Left lung (tissue), 10 donors: ENCODE data around the gene UBR4. TPM values are rescaled to one million over a fixed set of nuclear protein-coding genes. Genes with fewer than 3 reads are reported as not detected.

Experiments used
- ATAC-seq: fragments of 200-7000 bp; cut with Tn5 transposase; one replicate; pipeline ENCODE4 v1.9.1; 2020; ENCODE audit warnings: moderate library complexity
- DNase-seq, 4 donors: peaks; one replicate each; pipeline ENCODE4 v3.0.0-alpha.2; 2013 to 2020
- H3K27ac ChIP-seq, 2 donors: fragments of 200-600 bp; sonication (generic) in 1 of 2; one replicate each; pipeline versions ENCODE4 v1.5.0 to v1.8.0; 2020 to 2021
- H3K27me3 ChIP-seq, 2 donors: fragments of 200-600 bp; sonication (generic) in 1 of 2; one replicate each; pipeline versions ENCODE4 v1.5.0 to v1.8.0; 2020 to 2021
- H3K36me3 ChIP-seq, 2 donors: fragments of 200-600 bp; sonication (generic) in 1 of 2; one replicate each; pipeline versions ENCODE4 v1.5.0 to v1.8.0; 2020 to 2021
- H3K4me1 ChIP-seq, 2 donors: fragments of 200-600 bp; one replicate each; pipeline ENCODE4 v1.8.0; 2021
- H3K4me3 ChIP-seq, 2 donors: fragments of 200-600 bp; sonication (generic) in 1 of 2; one replicate each; pipeline versions ENCODE4 v1.5.0 to v1.8.0; 2020 to 2021; ENCODE audit warnings: mild to moderate bottlenecking in 1 of 2
- H3K9me3 ChIP-seq, 2 donors: fragments of 200-600 bp; sonication (generic) in 1 of 2; one replicate each; pipeline versions ENCODE4 v1.5.0 to v1.8.0; 2020 to 2021
- CTCF ChIP-seq, 2 donors: fragments of 200-600 bp; sonication (generic) in 1 of 2; IDR thresholded peaks; one replicate each; pipeline versions ENCODE4 v1.5.0 to v1.8.0; 2021; ENCODE audit warnings: antibody characterized with exemption in 2 of 2
- intact Hi-C, 2 donors: fragments of 100-400 bp; cut with DNase I; formaldehyde crosslinking; loops; one replicate each; pipeline versions ENCODE4 v1.11.2 to v1.14.2; 2022
- polyA plus RNA-seq, 6 donors: library from polyadenylated mRNA; unstranded; fragments of 120-200 nt; gene quantifications; one replicate each; pipeline ENCODE4 v1.2.1, GENCODE V29; 2013; ENCODE audit not compliant: insufficient read length in 6 of 6
- total RNA-seq, 2 donors: library from RNA; stranded (reverse); fragmentation: NEBNext Ultra II Directional; extraction: Animal tissue kit (Norgen Biotek cat#: 25700); gene quantifications; one replicate each; pipeline ENCODE4 v1.2.1, GENCODE V29; 2021
- donor health status: DM: no; HTN: yes; CAD: no.
- donor health status: DM: no; HTN: no; CAD: no.

Gene UBR4
- total and polyA plus RNA-seq, 8 donors, result 95.9 to 130 (median 109) TPM

GRCh38 chr1:19199329-19199968, 10.6 kb downstream of the UBR4 start:
- intact Hi-C loops, result no loop called here
- H3K27me3 ChIP-seq, result no peaks in the 10 kb centered on the region
- no peak for TF ChIP-seq CTCF (IDR thresholded peaks at IDR 0.05)
- H3K27ac ChIP-seq, result no peak overlapping the region
- peaks cover 0 to 20% of the 10 kb centered on the region in 2 donors for H3K4me1 ChIP-seq
- H3K36me3 ChIP-seq, result peaks cover 5 to 74% of the 10 kb centered on the region in 2 donors
- DNase-seq (no peak), ATAC-seq (no peak)
- no peaks in the 10 kb centered on the region for H3K9me3 ChIP-seq
- no peak overlapping the region for H3K4me3 ChIP-seq

- intact Hi-C loops, result no loop called here
- H3K9me3 ChIP-seq, result no peaks in the 10 kb centered on the region
- no peak overlapping the region for H3K27ac ChIP-seq
- peaks cover 5 to 80% of the 10 kb centered on the region in 2 donors for H3K36me3 ChIP-seq
- ATAC-seq (no peak), DNase-seq (no peak)
- no peaks in the 10 kb centered on the region for H3K27me3 ChIP-seq
- no peak for TF ChIP-seq CTCF (IDR thresholded peaks at IDR 0.05)
- no peak overlapping the region for H3K4me3 ChIP-seq
- peaks cover 0 to 14% of the 10 kb centered on the region in 2 donors for H3K4me1 ChIP-seq
These were observed 11.2 kb downstream of the UBR4 start for GRCh38 chr1:19198820-19199219.

GRCh38 chr1:19197845-19198244, 12.2 kb downstream of the UBR4 start:
- Histone ChIP-seq H3K27me3 (no peaks in the 10 kb centered on the region), H3K4me3 (no peak overlapping the region), H3K9me3 (no peaks in the 10 kb centered on the region), H3K27ac (no peak overlapping the region), H3K4me1 (peaks cover 0 to 4% of the 10 kb centered on the region in 2 donors), H3K36me3 (peaks cover 5 to 90% of the 10 kb centered on the region in 2 donors)
- no peak for TF ChIP-seq CTCF (IDR thresholded peaks at IDR 0.05)
- ATAC-seq, result no peak
- DNase-seq, result no peak
- intact Hi-C loops, result no loop called here

GRCh38 chr1:19196331-19196730, 13.7 kb downstream of the UBR4 start:
- intact Hi-C loops, result no loop called here
- H3K27ac ChIP-seq, result no peak overlapping the region
- H3K36me3 ChIP-seq, result peaks cover 5 to 98% of the 10 kb centered on the region in 2 donors
- no peaks in the 10 kb centered on the region for H3K9me3 ChIP-seq
- no peaks in the 10 kb centered on the region for H3K27me3 ChIP-seq
- H3K4me3 ChIP-seq, result no peak overlapping the region
- ATAC-seq (no peak), DNase-seq (no peak)
- H3K4me1 ChIP-seq, result no peaks in the 10 kb centered on the region
- TF ChIP-seq CTCF (IDR thresholded peaks at IDR 0.05), result no peak

GRCh38 chr1:19193004-19193403, 17.1 kb downstream of the UBR4 start:
- Histone ChIP-seq H3K4me3 (no peak overlapping the region), H3K9me3 (no peaks in the 10 kb centered on the region), H3K36me3 (peaks cover under 1 to 98% of the 10 kb centered on the region in 2 donors), H3K27ac (no peak overlapping the region), H3K4me1 (no peaks in the 10 kb centered on the region), H3K27me3 (no peaks in the 10 kb centered on the region)
- TF ChIP-seq CTCF (IDR thresholded peaks at IDR 0.05), result no peak
- ATAC-seq, result no peak
- DNase-seq, result no peak
- intact Hi-C loops, result no loop called here
